Measurements from ENCODE around the gene PUM2.

Gene PUM2

DNA sequence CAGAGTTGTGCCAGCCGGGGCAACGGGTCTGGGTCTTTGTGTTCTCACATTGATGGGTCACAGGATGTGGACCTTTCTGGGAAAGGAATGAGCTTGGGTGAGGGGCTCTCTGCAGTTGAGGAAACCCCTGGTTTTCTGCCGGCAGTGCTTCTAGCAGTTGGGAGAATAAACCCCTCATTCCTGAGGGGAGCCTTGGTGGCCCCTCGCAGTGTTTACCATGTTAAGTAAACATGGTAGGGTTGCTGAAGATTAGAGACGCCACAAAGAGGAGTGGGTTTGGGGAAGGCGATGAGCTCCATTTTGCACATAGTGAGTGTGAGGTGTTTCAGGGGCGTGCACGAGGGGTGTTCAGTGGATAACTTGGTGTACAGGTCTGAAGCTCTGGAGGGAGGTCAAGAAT is 27.7 kb upstream of the PUM2 start:
- TF ChIP-seq GATA2 (IDR thresholded peaks at IDR 0.05; ENCODE audit: low read depth, low read length): no peak
- TF ChIP-seq GATA3 (IDR thresholded peaks at IDR 0.05; ENCODE audit: low read depth, low read length): no peak

DNA sequence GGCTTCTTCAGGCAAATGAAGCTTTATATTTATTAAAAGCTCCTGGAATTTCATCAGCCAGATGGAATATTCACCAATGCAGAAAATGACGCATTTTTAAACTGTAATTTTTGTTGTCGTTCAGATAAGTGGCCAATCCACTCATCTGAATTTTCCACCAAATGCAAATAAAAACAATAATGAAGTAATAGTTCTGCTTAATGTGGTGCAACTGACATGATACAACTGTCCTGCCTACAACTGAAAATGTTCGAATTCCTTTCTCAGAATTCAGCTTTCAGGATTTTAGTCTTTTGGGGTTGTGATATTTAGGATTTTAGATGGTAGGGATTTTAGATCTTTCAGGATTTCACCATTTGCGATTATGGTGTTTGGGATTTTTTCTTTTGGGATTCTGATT is 27.1 kb upstream of the PUM2 start:
- TF ChIP-seq GATA3 (IDR thresholded peaks at IDR 0.05; ENCODE audit: low read depth, low read length): no peak
- TF ChIP-seq GATA2 (IDR thresholded peaks at IDR 0.05; ENCODE audit: low read depth, low read length): no peak

DNA sequence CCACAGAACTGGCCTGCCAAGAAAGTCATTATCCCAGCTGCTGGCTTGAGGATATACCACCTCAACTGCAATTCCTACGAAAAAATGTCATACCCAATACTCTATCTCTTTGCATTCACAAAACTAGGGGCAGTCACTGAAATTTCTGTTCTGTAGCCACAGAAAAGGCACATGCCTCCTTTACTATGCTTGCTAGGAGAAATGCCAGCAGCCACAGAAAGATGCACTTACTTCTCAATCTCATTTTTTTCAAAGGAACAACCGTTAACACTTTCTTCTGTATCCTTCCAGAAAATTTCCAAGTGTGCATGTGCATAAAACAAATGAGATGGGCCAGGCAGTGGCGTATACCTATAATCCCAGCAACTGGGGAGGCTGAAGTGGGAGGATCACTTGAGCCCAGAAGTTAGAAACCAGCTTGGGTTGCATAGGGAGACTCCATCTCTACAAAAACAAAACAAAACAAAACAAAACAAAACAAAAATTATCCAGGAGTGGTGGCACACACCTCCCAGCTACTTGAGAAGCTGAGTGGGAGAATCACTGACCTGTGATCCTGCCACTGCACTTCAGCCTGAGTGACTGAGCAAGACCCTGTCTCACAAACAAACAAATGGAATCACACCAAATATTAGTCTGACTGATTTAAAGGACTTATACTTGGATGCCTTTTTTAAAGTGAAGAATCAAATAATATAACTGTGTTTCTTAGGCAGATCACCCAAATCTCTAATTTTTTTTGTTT is 22.4 kb upstream of the PUM2 start:
- no peak for TF ChIP-seq GATA2 (IDR thresholded peaks at IDR 0.05; ENCODE audit: low read depth, low read length)

DNA sequence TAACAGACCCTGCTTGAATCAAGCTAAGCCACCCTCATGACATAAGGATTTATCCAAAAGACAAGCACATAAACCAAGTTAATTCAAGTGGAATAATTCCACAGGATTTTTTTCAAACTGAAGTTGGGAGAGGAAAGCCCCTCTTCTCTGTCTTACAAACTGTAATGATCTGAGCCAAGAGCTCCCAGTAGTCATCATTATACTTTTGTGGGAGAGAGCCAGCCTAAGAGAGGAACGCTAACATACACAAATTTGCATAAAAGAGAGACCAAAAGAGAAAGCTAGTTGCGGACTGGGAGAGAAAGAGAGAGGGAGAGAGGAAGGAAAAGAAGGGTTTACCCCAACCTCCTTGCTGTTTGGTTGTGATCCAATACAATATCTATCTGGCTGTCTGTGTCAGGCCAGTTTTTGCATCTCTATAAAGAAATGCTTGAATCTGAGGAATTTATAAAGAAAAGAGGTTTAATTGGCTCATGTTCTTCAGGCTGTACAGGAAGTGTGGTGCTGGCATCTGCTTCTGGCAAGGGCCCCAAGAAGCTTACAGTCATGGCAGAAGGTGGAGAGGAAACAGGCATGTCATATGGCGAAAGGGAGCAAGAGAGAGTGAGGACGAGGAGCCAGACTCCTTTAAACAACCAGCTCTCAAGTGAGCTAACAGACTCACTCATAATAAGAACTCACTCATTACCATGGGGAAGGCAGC is 20.8 kb upstream of the PUM2 start:
- TF ChIP-seq GATA3 (IDR thresholded peaks at IDR 0.05; ENCODE audit: low read depth, low read length) (no peak), GATA2 (IDR thresholded peaks at IDR 0.05; ENCODE audit: low read depth, low read length) (no peak)

DNA sequence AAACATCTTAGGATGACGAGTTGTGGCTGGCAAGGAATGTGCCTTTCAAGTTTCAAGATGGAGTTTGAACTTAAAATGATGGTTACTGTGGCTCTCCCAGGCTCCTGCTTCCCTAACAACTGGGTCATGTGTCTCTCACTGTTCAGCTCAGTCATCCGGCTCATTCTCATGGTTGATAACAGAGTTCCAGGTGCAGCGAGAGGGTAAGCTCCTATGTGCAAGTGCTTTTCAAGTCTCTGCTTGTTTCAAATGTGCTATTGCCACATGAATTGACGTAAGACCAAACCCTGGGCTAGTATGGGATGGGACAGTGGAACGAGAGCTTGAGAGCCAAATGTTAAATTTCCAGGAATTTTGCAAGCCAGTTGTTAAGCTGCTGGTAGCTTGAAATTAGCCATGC is 19.5 kb upstream of the PUM2 start:
- no peak for TF ChIP-seq GATA2 (IDR thresholded peaks at IDR 0.05; ENCODE audit: low read depth, low read length)
- TF ChIP-seq GATA3 (IDR thresholded peaks at IDR 0.05; ENCODE audit: low read depth, low read length): no peak

DNA sequence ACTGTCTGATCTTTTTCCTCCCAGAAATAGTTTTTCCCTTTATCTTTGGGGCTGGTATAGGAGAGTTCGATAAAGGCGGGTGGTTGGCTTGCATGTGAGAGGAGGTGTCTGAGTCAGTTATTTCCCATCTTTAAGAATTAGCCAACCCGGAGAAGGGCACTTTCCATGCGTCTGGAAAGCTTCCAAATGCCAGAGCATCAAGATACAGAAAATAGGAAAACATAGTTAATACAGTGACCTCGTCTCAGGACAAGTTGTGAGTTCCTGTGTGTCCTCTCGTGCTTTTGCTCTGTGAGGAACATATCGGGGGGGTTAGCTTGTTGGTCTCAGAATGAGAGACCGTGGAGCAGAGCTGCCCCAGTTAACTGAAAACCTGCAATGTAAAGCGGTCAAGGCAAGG is 18.7 kb upstream of the PUM2 start:
- TF ChIP-seq GATA2 (IDR thresholded peaks at IDR 0.05; ENCODE audit: low read depth, low read length) (no peak), GATA3 (IDR thresholded peaks at IDR 0.05; ENCODE audit: low read depth, low read length) (no peak)

DNA sequence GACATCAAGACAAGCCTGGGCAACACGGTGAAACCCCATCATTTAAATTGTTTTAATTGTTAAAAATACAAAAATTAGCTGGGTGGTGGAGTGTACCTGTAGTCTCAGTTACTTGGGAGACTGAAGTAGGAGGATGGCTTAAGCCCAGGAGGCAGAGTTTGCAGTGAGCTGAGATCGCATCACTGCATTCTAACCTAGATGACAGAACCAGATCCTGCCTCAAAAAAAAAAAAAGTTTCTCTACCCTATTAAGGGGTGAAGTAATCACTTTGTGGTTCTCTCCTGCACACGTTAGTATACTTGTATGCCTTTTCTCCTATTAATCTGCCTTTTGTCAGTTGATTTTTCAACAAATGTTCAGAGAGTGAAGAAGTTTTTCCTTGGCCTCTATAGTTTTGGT is 18.1 kb upstream of the PUM2 start:
- TF ChIP-seq GATA3 (IDR thresholded peaks at IDR 0.05; ENCODE audit: low read depth, low read length): no peak
- no peak for TF ChIP-seq GATA2 (IDR thresholded peaks at IDR 0.05; ENCODE audit: low read depth, low read length)

DNA sequence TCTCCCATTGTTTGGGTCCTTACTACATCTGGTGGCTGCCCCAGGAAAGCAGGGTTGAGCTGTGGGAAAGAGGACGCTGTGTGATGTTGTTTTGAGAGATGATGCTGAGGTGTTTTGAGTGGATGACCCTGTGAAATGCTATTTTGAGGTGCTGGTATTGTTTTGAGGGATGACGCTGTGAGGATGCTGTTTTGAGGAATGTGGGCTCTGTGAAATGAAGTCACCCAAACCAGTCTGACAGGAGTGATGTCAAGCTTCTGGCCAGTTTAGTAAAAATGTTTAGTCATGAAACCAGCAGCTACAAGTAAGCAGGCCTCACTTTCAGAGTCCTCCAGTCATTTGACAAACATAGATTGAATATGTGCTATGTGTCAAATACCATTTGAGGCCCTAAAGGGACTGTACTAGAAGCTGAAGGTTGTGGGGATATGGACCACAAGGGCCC is 16.1 kb upstream of the PUM2 start:
- TF ChIP-seq GATA2 (IDR thresholded peaks at IDR 0.05; ENCODE audit: low read depth, low read length) (no peak), GATA3 (IDR thresholded peaks at IDR 0.05; ENCODE audit: low read depth, low read length) (no peak)

DNA sequence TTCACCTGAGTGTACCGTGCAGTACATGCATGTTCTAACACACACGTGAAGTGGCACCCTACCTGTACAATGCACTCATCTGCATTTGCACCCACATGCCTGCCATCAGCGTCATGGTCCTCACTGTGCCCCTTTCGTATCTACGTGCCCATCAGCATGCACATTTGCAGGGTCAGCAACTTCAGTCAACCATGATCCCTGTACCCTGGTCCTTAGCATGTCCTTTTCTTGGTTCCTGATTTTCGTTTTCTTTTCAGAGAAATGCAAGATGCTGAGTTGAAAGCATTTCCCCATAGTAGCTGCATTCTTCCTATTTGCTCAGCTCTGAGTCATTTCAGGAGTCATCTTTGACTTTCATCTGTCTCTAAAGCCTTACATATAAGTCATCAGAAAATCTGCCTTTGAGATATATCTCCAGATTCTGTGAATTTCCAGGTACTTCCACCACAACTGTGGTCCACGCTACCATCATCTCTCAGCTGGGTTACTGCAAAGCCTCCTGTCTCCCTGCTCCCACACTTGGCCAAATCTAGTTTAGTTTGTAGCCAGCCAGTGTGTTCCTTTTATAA is 14.7 kb upstream of the PUM2 start:
- TF ChIP-seq GATA3 (IDR thresholded peaks at IDR 0.05; ENCODE audit: low read depth, low read length) (no peak), GATA2 (IDR thresholded peaks at IDR 0.05; ENCODE audit: low read depth, low read length) (no peak)

DNA sequence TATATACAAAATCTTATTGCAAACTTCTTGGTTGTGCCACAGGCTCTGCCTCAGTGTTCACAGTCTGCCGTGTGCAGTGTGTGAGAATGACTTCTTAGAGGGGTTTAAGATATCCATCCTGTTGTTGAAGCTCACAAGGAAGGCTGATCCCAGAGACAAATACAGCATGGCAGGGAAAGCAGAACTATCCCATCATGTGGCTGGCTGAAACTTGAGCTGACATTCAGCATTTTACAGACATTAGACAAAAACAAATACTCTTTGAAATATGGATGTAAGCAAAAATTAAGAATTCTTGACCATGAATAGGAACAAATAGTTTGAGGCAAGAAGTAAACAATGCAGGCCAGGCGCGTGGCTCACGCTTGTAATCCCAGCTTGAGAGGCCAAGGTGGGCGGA is 12.9 kb upstream of the PUM2 start:
- TF ChIP-seq GATA2 (IDR thresholded peaks at IDR 0.05; ENCODE audit: low read depth, low read length) (no peak), GATA3 (IDR thresholded peaks at IDR 0.05; ENCODE audit: low read depth, low read length) (no peak)

DNA sequence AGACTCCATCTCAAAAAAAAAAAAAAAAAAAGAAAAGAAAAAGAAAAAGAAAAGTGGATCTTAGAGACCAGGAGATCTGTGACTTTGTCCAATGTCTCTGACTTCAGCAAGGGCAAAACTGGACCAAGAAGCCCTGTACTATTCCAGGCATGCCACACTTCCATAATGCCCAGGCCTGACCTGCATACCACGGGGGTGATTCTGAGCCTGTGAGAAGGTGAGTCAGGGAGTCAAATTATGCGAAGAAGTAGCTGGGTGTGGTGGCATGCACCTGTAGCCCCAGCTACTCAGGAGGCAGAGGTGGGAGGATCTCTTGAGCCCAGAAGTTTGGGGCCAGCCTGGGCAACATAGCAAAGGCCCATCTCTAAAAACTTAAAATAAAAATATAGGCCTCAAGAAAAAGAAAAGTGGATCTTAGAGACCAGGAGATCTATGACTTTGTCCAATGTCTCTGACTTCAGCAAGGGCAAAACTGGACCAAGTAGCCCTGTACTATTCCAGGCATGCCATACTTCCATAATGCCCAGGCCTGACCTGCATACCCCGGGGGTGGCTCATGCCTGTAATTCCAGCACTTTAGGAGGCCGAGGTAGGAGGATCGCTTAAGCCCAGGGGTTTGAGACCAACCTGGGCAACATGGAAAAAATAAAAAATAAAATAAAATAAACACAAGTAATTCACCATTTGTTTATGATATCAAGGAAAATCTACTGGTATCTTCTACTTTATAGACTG is 12.2 kb upstream of the PUM2 start:
- TF ChIP-seq GATA3 (IDR thresholded peaks at IDR 0.05; ENCODE audit: low read depth, low read length) (no peak), GATA2 (IDR thresholded peaks at IDR 0.05; ENCODE audit: low read depth, low read length) (no peak)

DNA sequence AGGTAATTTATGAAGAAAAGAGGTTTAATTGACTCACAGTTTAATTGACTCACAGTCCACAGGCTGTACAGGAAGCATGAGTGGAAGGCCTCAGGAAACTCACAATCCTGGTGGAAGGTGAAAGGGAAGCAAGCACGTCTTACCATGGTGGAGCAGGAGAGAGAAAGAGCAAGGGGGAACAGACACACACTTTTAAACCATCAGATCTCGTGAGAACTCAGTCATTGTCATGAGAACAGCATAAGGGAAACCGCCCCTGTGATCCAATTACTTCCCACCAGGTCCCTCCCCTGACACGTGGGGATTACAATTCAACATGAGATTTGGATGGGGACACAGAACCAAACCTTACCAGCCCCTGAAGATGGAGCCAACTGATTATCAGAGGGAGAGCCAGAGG is 11.2 kb upstream of the PUM2 start:
- TF ChIP-seq GATA2 (IDR thresholded peaks at IDR 0.05; ENCODE audit: low read depth, low read length) (no peak), GATA3 (IDR thresholded peaks at IDR 0.05; ENCODE audit: low read depth, low read length) (no peak)

DNA sequence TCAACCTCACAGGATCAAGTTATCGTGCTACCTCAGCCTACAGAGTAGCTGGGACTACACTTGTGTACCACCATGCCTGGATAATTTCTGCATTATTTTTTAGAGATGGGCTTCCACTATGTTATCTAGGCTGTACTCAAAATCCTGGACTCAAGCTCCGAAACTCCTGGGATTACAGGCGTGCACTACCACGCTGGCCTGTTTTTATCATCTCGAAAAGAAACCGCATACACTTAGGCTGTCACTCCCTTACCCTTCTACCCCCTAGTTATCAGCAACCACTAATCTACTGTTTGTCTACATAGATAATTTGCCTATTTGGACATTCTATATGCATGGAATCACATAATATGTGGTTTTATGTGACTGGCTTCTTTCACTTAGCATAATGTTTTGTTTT is 8.5 kb upstream of the PUM2 start:
- no peak for TF ChIP-seq GATA2 (IDR thresholded peaks at IDR 0.05; ENCODE audit: low read depth, low read length)
- TF ChIP-seq GATA3 (IDR thresholded peaks at IDR 0.05; ENCODE audit: low read depth, low read length): no peak

DNA sequence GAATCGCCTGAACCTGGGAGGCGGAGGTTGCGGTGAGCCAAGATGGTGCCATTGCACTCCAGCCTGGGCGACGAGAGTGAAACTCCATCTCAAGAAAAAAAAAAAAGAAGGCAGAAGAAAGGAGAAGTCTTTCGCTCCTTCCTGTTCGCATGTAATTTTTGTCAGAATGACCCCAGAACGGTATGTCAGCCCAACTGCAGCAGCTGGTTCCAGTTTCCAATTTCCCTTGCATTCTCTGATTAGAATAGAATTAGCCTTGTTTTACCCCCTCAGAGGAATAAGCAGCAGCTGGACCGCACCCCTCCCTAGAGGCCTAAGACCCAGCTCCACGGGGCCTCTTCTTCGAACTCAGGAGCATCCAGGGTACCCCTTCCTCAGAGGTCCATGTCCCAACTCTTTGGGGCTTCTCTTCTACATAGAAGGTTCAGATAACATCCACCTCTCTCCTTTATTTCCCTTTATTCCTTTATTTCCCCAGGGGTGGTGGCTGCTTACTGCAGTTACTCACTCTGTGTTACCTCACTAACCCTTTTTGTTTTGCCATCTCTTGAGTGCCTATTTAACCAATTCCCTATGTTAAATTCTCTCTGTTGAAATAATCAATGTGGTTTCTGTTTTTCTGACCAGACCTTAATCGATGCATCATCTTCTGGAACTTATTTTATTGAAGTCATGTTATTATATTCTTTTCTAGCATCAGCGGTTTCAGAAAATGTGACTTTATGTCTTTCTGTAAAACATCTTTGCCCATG is 7.2 kb upstream of the PUM2 start:
- no peak for TF ChIP-seq GATA3 (IDR thresholded peaks at IDR 0.05; ENCODE audit: low read depth, low read length)
- TF ChIP-seq GATA2 (IDR thresholded peaks at IDR 0.05; ENCODE audit: low read depth, low read length): no peak
